Hepatocyte (in vitro differentiated cells): ENCODE results near the gene SYAP1.

Source experiments
- EZH2 ChIP-seq: fragments of 200-600 bp; sonication (generic); IDR thresholded peaks from 2 replicates; pipeline ENCODE4 v1.6.1; 2016; ENCODE audit warnings: antibody characterized with exemption, mild to moderate bottlenecking, borderline replicate concordance
- TF ChIP-seq, protein P1 (sequence below): fragments of 200-600 bp; sonication (generic); IDR thresholded peaks from 2 replicates; pipeline ENCODE4 v1.5.1; 2016; ENCODE audit warnings: antibody characterized with exemption, mild to moderate bottlenecking; ENCODE audit not compliant: poor library complexity

DNA sequence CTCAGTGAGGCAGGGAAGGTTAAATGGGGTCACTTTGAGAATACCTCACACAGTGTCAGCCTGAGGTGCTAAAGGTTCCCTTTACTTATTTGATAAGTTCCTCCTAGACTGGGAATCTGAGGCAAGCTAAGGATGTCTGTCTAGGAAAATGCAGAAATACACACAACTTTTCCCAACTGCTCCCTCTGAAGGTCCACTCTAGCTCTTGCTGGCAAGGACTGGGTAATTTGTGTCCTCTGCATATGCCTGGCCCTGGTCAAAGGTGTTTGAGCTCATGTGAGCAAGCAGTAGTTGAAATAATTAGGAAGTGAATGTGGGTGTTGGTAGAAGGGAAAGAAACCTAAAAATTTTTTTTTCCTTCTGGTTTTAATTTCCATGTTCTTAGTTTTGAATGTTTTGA, 88.1 kb downstream of the SYAP1 start:
- TF ChIP-seq, protein P1, sequence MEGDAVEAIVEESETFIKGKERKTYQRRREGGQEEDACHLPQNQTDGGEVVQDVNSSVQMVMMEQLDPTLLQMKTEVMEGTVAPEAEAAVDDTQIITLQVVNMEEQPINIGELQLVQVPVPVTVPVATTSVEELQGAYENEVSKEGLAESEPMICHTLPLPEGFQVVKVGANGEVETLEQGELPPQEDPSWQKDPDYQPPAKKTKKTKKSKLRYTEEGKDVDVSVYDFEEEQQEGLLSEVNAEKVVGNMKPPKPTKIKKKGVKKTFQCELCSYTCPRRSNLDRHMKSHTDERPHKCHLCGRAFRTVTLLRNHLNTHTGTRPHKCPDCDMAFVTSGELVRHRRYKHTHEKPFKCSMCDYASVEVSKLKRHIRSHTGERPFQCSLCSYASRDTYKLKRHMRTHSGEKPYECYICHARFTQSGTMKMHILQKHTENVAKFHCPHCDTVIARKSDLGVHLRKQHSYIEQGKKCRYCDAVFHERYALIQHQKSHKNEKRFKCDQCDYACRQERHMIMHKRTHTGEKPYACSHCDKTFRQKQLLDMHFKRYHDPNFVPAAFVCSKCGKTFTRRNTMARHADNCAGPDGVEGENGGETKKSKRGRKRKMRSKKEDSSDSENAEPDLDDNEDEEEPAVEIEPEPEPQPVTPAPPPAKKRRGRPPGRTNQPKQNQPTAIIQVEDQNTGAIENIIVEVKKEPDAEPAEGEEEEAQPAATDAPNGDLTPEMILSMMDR: peak; percentile 40
- TF ChIP-seq EZH2: no peak
